OCI-LY7 (cell line): ENCODE results near the gene S100A8. TPM values are rescaled to one million over a fixed set of nuclear protein-coding genes. Genes with fewer than 3 reads are reported as not detected.

Experiments used
- BruUV-seq: library from RNA; stranded (reverse); fragments of 400-500 nt; replicated peaks from 2 replicates; lab custom pipeline; 2021; lab: Mats Ljungman, UMichigan
- CTCF ChIA-PET: fragments of 300-600 bp; sonication (Branson Sonifier 250); formaldehyde crosslinking; loops from one replicate; lab custom pipeline; 2022; ENCODE audit warnings: antibody characterized with exemption; ENCODE audit not compliant: unreplicated experiment; lab: Charles Lee
- POLR2A ChIA-PET: fragments of 300-600 bp; sonication (Branson Sonifier 250); formaldehyde crosslinking; loops from one replicate; lab custom pipeline; 2022; ENCODE audit warnings: antibody characterized with exemption; lab: Charles Lee
- DNase-seq: peaks from one replicate; pipeline ENCODE4 v3.0.0-alpha.2; 2015; ENCODE audit warnings: low spot score
- H2AFZ ChIP-seq: fragments of 200-600 bp; sonication (generic), shearing (Covaris generic); 2 replicates; pipeline ENCODE4 v1.6.1; 2014; ENCODE audit warnings: mild to moderate bottlenecking, antibody characterized with exemption, low read length, moderate library complexity
- H3K27ac ChIP-seq: fragments of 200-600 bp; sonication (generic); 2 replicates; pipeline ENCODE4 v1.5.1; 2014; ENCODE audit warnings: mixed run types, low read depth, mild to moderate bottlenecking, moderate library complexity, low read length, inconsistent platforms; ENCODE audit not compliant: poor library complexity, severe bottlenecking
- H3K36me3 ChIP-seq: fragments of 200-600 bp; sonication (generic); 2 replicates; pipeline ENCODE4 v1.6.1; 2014; ENCODE audit warnings: mild to moderate bottlenecking, antibody characterized with exemption, low read length, moderate library complexity, mixed read lengths; ENCODE audit not compliant: insufficient read depth
- H3K4me1 ChIP-seq: fragments of 200-600 bp; sonication (generic); 2 replicates; pipeline ENCODE4 v1.5.1; 2014; ENCODE audit warnings: mild to moderate bottlenecking, low read length; ENCODE audit not compliant: insufficient read depth, poor library complexity, severe bottlenecking
- H3K4me2 ChIP-seq: fragments of 200-600 bp; sonication (generic); 2 replicates; pipeline ENCODE4 v1.6.1; 2014; ENCODE audit warnings: mild to moderate bottlenecking, low read length
- H3K4me3 ChIP-seq: fragments of 200-600 bp; sonication (generic); 2 replicates; pipeline ENCODE4 v1.5.1; 2014; ENCODE audit warnings: mild to moderate bottlenecking, low read depth, low read length; ENCODE audit not compliant: poor library complexity, severe bottlenecking
- H3K79me2 ChIP-seq: fragments of 200-600 bp; sonication (generic); 2 replicates; pipeline ENCODE4 v1.6.1; 2016; ENCODE audit warnings: low read depth, mild to moderate bottlenecking, low read length, moderate library complexity, mixed read lengths; ENCODE audit not compliant: insufficient read depth
- H3K9me2 ChIP-seq: fragments of 200-600 bp; sonication (generic); 2 replicates; pipeline ENCODE4 v1.6.1; 2016; ENCODE audit warnings: mild to moderate bottlenecking, low read length, mixed read lengths; ENCODE audit not compliant: insufficient read depth
- H3K9me3 ChIP-seq: fragments of 200-600 bp; sonication (generic); 2 replicates; pipeline ENCODE4 v1.6.1; 2014; ENCODE audit warnings: mild to moderate bottlenecking, mixed run types, low read length, mixed read lengths
- H4K20me1 ChIP-seq: fragments of 200-600 bp; sonication (generic); 2 replicates; pipeline ENCODE4 v1.6.1; 2014; ENCODE audit warnings: mild to moderate bottlenecking, antibody characterized with exemption, low read length, moderate library complexity, mixed read lengths; ENCODE audit not compliant: insufficient read depth
- EZH2phosphoT487 ChIP-seq: fragments of 200-600 bp; sonication (generic); IDR thresholded peaks from 2 replicates; pipeline ENCODE4 v1.6.1; 2018; ENCODE audit warnings: low read depth, borderline replicate concordance, mild to moderate bottlenecking, mixed run types, antibody characterized with exemption, low read length, moderate library complexity, mixed read lengths
- intact Hi-C: fragments of 100-400 bp; cut with micrococcal nuclease; formaldehyde crosslinking; loops from one replicate; pipeline ENCODE4 v1.10.0; 2022; ENCODE audit not compliant: unreplicated experiment
- total RNA-seq, 2 experiments: library from RNA; depleted of rRNA in 1 of 2; stranded (reverse); fragments of >200 nt in 1 of 2; shearing (Covaris generic) in 1 of 2; gene quantifications; 2 replicates each; pipeline ENCODE4 v1.2.3, GENCODE V29; 2014 to 2022
- TF ChIP-seq, protein P1 (sequence below): fragments of 200-600 bp; sonication (generic); conservative IDR thresholded peaks from 2 replicates; pipeline ENCODE4 v1.5.1; 2014; ENCODE audit warnings: mild to moderate bottlenecking, antibody characterized with exemption, low read length, moderate library complexity, mixed read lengths

Gene S100A8
- total RNA-seq, 2 experiments from 2014 or later: not detected

DNA sequence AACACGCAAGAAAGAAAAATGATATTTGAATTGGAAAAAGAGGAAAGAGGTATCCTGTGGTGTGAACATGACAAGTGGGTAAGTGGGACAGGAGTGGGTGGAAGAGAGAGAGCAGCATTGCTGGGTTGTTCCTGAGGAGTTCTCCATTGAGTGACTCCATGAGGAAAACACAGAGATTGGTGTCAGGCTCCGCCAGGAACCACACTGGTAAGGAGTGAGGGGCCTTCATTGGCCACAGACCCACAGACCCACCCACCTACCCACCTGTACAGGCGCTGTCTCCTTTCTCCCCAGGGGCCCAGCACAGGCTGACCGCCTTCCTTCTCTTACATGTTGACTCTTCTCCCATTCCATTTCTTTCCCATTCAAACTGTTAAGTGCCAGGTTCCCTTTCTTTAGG, 46.4 kb upstream of the S100A8 start:
- Histone ChIP-seq H2AFZ (no peak overlapping the region), H3K9me3 (no peaks in the 10 kb centered on the region), H3K4me3 (no peak overlapping the region), H3K9me2 (no peaks in the 10 kb centered on the region), H3K79me2 (no peaks in the 10 kb centered on the region), H3K4me2 (no peak overlapping the region), H3K36me3 (no peaks in the 10 kb centered on the region), H4K20me1 (no peaks in the 10 kb centered on the region), H3K4me1 (no peaks in the 10 kb centered on the region), H3K27ac (no peak overlapping the region)
- ChIA-PET CTCF (no interaction called here), POLR2A (no interaction called here)
- no peak for TF ChIP-seq EZH2phosphoT487
- TF ChIP-seq, protein P1, sequence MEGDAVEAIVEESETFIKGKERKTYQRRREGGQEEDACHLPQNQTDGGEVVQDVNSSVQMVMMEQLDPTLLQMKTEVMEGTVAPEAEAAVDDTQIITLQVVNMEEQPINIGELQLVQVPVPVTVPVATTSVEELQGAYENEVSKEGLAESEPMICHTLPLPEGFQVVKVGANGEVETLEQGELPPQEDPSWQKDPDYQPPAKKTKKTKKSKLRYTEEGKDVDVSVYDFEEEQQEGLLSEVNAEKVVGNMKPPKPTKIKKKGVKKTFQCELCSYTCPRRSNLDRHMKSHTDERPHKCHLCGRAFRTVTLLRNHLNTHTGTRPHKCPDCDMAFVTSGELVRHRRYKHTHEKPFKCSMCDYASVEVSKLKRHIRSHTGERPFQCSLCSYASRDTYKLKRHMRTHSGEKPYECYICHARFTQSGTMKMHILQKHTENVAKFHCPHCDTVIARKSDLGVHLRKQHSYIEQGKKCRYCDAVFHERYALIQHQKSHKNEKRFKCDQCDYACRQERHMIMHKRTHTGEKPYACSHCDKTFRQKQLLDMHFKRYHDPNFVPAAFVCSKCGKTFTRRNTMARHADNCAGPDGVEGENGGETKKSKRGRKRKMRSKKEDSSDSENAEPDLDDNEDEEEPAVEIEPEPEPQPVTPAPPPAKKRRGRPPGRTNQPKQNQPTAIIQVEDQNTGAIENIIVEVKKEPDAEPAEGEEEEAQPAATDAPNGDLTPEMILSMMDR: no peak
- intact Hi-C loops: no loop called here
- no peak for DNase-seq
- no TSS peak for BruUV-seq

DNA sequence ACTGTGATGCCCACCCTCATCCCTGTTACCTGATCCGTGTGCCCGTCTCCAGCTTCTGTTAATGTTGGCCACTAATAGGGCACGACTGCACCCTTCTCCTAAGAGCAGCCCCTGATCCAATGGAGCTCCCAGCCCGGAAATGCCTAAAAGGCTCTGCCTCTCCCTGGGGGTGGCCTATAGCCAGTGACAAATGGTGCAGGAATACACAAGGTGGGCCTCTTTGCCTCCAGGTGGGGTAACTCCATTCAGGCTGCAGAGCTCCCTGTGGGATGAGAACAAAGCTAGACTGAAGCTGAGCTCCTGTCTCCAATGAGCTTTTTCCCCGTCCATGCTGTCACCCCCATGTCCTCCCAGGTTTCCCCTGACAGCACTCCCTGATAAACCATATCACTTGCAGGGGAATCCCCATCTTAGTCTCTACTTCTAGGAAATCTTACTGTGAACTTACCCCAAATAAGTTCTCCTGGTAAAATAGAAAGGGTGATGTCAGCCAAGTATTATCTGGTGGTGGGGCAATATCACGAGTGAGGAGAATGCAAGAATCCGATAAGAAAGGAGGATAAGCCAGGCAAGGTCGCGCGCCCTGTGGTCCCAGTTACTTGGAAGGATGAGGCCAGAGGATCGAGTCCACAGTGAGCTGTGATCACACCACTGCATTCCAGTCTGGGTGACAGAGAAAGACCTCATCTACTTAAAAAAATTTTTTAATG, 44.0 kb upstream of the S100A8 start:
- Histone ChIP-seq H3K79me2 (no peaks in the 10 kb centered on the region), H3K4me2 (no peak overlapping the region), H3K27ac (no peak overlapping the region), H3K36me3 (no peaks in the 10 kb centered on the region), H3K9me3 (no peaks in the 10 kb centered on the region), H3K4me1 (no peaks in the 10 kb centered on the region), H2AFZ (no peak overlapping the region), H4K20me1 (no peaks in the 10 kb centered on the region), H3K4me3 (no peak overlapping the region), H3K9me2 (no peaks in the 10 kb centered on the region)
- no TSS peak for BruUV-seq
- intact Hi-C loops: no loop called here
- no peak for DNase-seq
- TF ChIP-seq, protein P1: no peak
- TF ChIP-seq EZH2phosphoT487: no peak
- ChIA-PET POLR2A (no interaction called here), CTCF (no interaction called here)

DNA sequence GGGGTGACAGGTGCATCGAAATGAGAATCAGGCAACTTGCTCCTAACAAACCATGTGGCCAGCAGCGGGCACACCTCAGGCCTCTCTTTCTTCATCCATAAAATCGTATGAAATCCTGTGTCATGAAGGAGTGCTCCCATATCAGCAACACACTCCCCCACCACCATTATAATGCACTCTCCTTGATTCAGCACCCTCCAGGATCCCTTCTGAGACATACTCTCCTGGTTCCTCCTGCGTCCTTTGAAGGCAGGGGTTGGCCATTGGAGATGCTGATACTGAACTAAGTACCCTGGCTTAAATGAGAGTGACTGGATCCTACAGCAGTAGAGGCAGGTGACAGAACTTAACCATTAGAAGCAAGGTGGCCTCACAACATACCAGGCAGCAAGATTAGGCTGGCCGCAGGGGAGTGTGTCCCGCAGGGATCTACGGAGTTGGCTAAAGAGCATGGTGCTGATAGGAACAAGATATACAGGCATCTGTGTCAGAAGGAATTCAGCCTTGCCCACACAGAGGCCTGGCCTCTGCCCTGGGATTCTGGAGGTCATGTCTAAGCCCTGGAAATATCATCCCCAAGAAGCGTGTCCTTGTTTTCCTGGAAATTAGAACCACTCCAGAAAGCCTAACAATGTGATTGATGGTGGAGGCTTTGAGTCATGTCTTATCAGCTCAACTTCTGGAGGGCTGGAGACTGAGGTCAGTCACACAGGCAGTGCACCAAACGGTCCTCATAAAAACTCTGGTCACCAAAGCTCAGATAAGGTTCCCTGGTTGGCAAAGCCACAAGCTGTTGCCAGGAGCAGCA, 42.2 kb upstream of the S100A8 start:
- Histone ChIP-seq H3K36me3 (no peaks in the 10 kb centered on the region), H3K9me3 (no peaks in the 10 kb centered on the region), H3K27ac (no peak overlapping the region), H2AFZ (no peak overlapping the region), H3K4me1 (no peaks in the 10 kb centered on the region), H3K9me2 (no peaks in the 10 kb centered on the region), H3K79me2 (no peaks in the 10 kb centered on the region), H4K20me1 (no peaks in the 10 kb centered on the region), H3K4me3 (no peak overlapping the region), H3K4me2 (no peak overlapping the region)
- BruUV-seq: no TSS peak
- TF ChIP-seq, protein P1: no peak
- no peak for TF ChIP-seq EZH2phosphoT487
- no peak for DNase-seq
- CTCF ChIA-PET: no interaction called here
- intact Hi-C loops: no loop called here
- POLR2A ChIA-PET: no interaction called here
